Measurements from ENCODE around the gene LEMD3.

- TF ChIP-seq CTCF (conservative IDR thresholded peaks at IDR 0.05; ENCODE audit: low read length) (no peak), EZH2phosphoT487 (IDR thresholded peaks at IDR 0.05; ENCODE audit: borderline replicate concordance, low read depth, low read length) (no peak)
Observed at GRCh38 chr12:65184176-65184857, 14.9 kb downstream of the LEMD3 start.
